K562 (cell line): ENCODE results near the gene STRADB. TPM values are rescaled to one million over a fixed set of nuclear protein-coding genes. Genes with fewer than 3 reads are reported as not detected.
A peak's percentile ranks its signal among the peaks of the same experiment; 100 is the strongest.

Source experiments
- ARID1B ChIP-seq: fragments of 450-650 bp; IDR thresholded peaks from 2 replicates; pipeline ENCODE4 v1.6.1; 2016; ENCODE audit warnings: antibody characterized with exemption, mild to moderate bottlenecking, inconsistent platforms
- ATF7 ChIP-seq: fragments of 450-650 bp; IDR thresholded peaks from 2 replicates; pipeline ENCODE4 v1.7.1; 2014; ENCODE audit warnings: mild to moderate bottlenecking, moderate library complexity
- ESRRA ChIP-seq: fragments of 450-650 bp; IDR thresholded peaks from 2 replicates; pipeline ENCODE4 v1.6.1; 2014; ENCODE audit warnings: low read depth, mild to moderate bottlenecking, moderate library complexity, borderline replicate concordance
- GTF2E2 ChIP-seq: fragments of 200-800 bp; sonication (Bioruptor generic); IDR thresholded peaks from 2 replicates; pipeline ENCODE4 v1.6.1; 2016; ENCODE audit warnings: missing genetic modification characterization, missing compliant biosample characterization
- JUND ChIP-seq, 2 experiments: IDR thresholded peaks; 2 replicates in 1 of 2; 3 replicates in 1 of 2; pipeline ENCODE4 v1.6.1; 2011; ENCODE audit warnings: borderline replicate concordance in 2 of 2, low read depth in 2 of 2, low read length in 2 of 2, improper control_type of control experiment in 1 of 2, missing biosample characterization in 1 of 2, missing genetic modification characterization in 1 of 2, missing genetic modification reagents in 1 of 2
- L3MBTL2 ChIP-seq: fragments of 450-650 bp; IDR thresholded peaks from 2 replicates; pipeline ENCODE4 v1.6.1; 2016; ENCODE audit warnings: mild to moderate bottlenecking, moderate library complexity
- ZBTB8A ChIP-seq: fragments of 450-650 bp; IDR thresholded peaks from 2 replicates; pipeline ENCODE4 v1.6.1; 2018; ENCODE audit warnings: mild to moderate bottlenecking, moderate library complexity; ENCODE audit not compliant: partially characterized antibody
- ZBTB9 ChIP-seq: fragments of 450-650 bp; formaldehyde crosslinking; IDR thresholded peaks from 2 replicates; pipeline ENCODE4 v1.4.0; 2020; ENCODE audit warnings: mild to moderate bottlenecking, moderate library complexity
- polyA plus RNA-seq, 8 experiments: library from polyadenylated mRNA; depleted of rRNA in 4 of 8; stranded (reverse) in 5 of 8; unstranded in 3 of 8; fragments of >200 nt; fragmentation: Nextera tagmentation in 2 of 8; fragmentation: Illumina TruSeq in 1 of 8; extraction: Ambion mirVana in 2 of 8; extraction: Trizol in 1 of 8; gene quantifications; 2 replicates each; pipeline versions ENCODE4 v1.2.1 to v1.2.3, GENCODE V29; 2011 to 2014; ENCODE audit warnings: inconsistent platforms in 1 of 8, missing spikeins in 1 of 8
- total RNA-seq, 7 experiments: library from RNA; depleted of rRNA in 6 of 7; stranded (reverse); fragments of >200 nt in 6 of 7; fragmentation: Illumina TruSeq in 2 of 7; extraction: Trizol in 2 of 7; gene quantifications; 2 replicates each; pipeline versions ENCODE4 v1.2.1 to v1.2.3, GENCODE V29; 2011 to 2021; ENCODE audit warnings: low replicate concordance in 1 of 7
- TF ChIP-seq, protein P1 (sequence below): IDR thresholded peaks from 2 replicates; pipeline ENCODE4 v1.6.1; 2016; ENCODE audit warnings: missing genetic modification characterization, missing compliant biosample characterization
- TF ChIP-seq, protein P2 (sequence below): sonication (generic); IDR thresholded peaks from 2 replicates; pipeline ENCODE4 v1.6.1; 2016
- TF ChIP-seq, protein P3 (sequence below), 2 experiments: fragments of 450-650 bp in 1 of 2; sonication (generic) in 1 of 2; formaldehyde crosslinking in 1 of 2; IDR thresholded peaks in 1 of 2; conservative IDR thresholded peaks in 1 of 2; 2 replicates each; pipeline versions ENCODE4 v1.6.1 to v1.8.1; 2016 to 2023; ENCODE audit warnings: mild to moderate bottlenecking in 2 of 2, moderate library complexity in 2 of 2, inconsistent platforms in 1 of 2, missing genetic modification reagents in 1 of 2

Gene STRADB
- total and polyA plus RNA-seq, 9 of the 15 experiments (the other 6 are each of a cell fraction or from before 2014, with no cell fraction given), result 6.9 to 30.6 (median 15.7) TPM

- TF ChIP-seq ZBTB8A (no peak), ZBTB9 (CRISPR knock-in tag) (peak; percentile 89), ATF7 (peak; percentile 28; the same call in 1 of the 2 replicates), GTF2E2 (tag) (0 out of 2 replicates have a peak, but pooled peaks have one; percentile 54), ESRRA (peak; percentile 81), L3MBTL2 (0 out of 2 replicates have a peak, but pooled peaks have one; percentile 19), ARID1B (peak; percentile 21; the same call in 1 of the 2 replicates), JUND (IDR thresholded peaks at IDR 0.05; ENCODE audit: borderline replicate concordance, low read depth, low read length) (peak; percentile 49), JUND (tag; IDR thresholded peaks at IDR 0.05; ENCODE audit: borderline replicate concordance, low read depth, low read length) (no peak; the same call in 2 of the 3 replicates)
- TF ChIP-seq, protein P1, sequence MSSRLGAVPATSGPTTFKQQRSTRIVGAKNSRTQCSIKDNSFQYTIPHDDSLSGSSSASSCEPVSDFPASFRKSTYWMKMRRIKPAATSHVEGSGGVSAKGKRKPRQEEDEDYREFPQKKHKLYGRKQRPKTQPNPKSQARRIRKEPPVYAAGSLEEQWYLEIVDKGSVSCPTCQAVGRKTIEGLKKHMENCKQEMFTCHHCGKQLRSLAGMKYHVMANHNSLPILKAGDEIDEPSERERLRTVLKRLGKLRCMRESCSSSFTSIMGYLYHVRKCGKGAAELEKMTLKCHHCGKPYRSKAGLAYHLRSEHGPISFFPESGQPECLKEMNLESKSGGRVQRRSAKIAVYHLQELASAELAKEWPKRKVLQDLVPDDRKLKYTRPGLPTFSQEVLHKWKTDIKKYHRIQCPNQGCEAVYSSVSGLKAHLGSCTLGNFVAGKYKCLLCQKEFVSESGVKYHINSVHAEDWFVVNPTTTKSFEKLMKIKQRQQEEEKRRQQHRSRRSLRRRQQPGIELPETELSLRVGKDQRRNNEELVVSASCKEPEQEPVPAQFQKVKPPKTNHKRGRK, result 0 out of 2 replicates have a peak, but pooled peaks have one; percentile 13
- TF ChIP-seq, protein P2, sequence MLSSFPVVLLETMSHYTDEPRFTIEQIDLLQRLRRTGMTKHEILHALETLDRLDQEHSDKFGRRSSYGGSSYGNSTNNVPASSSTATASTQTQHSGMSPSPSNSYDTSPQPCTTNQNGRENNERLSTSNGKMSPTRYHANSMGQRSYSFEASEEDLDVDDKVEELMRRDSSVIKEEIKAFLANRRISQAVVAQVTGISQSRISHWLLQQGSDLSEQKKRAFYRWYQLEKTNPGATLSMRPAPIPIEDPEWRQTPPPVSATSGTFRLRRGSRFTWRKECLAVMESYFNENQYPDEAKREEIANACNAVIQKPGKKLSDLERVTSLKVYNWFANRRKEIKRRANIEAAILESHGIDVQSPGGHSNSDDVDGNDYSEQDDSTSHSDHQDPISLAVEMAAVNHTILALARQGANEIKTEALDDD, result peak; percentile 51; the same call in 1 of the 2 replicates
- TF ChIP-seq, protein P3, sequence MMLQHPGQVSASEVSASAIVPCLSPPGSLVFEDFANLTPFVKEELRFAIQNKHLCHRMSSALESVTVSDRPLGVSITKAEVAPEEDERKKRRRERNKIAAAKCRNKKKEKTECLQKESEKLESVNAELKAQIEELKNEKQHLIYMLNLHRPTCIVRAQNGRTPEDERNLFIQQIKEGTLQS (IDR thresholded peaks at IDR 0.05), result peak; percentile 80
- TF ChIP-seq, protein P3 (CRISPR knock-in tag; conservative IDR thresholded peaks at IDR 0.05), result no peak
Observed at GRCh38 chr2:201402651-201403562, 48.6 kb upstream of the STRADB start (continued).
